GM19099 (cell line): ENCODE results near the gene PXDN.

Source experiments
- POLR2A ChIP-seq: IDR thresholded peaks from 3 replicates; pipeline ENCODE4 v1.6.1; 2011; ENCODE audit warnings: low read depth; ENCODE audit not compliant: insufficient read length; ENCODE audit errors: extremely low read depth

The PXDN gene

GRCh38 chr2:1680222-1681016 lies 63.9 kb downstream of the PXDN start:
- TF ChIP-seq POLR2A = no peak

- TF ChIP-seq POLR2A = no peak
These were observed 65.7 kb downstream of the PXDN start for GRCh38 chr2:1678609-1679008.

- TF ChIP-seq POLR2A = no peak
These were observed 66.5 kb downstream of the PXDN start for GRCh38 chr2:1677821-1678165.

- no peak for TF ChIP-seq POLR2A
These were observed 67.1 kb downstream of the PXDN start for GRCh38 chr2:1676913-1677820.

- TF ChIP-seq POLR2A = no peak
These were observed 68.0 kb downstream of the PXDN start for GRCh38 chr2:1676091-1676912.

- TF ChIP-seq POLR2A = no peak
These were observed 68.7 kb downstream of the PXDN start for GRCh38 chr2:1675633-1676032.

GRCh38 chr2:1674766-1675397 lies 69.4 kb downstream of the PXDN start:
- TF ChIP-seq POLR2A = no peak

- no peak for TF ChIP-seq POLR2A
These were observed 70.0 kb downstream of the PXDN start for GRCh38 chr2:1674276-1674675.

- no peak for TF ChIP-seq POLR2A
These were observed 71.0 kb downstream of the PXDN start for GRCh38 chr2:1673160-1673944.

GRCh38 chr2:1672738-1673137 lies 71.6 kb downstream of the PXDN start:
- no peak for TF ChIP-seq POLR2A

- no peak for TF ChIP-seq POLR2A
These were observed 72.4 kb downstream of the PXDN start for GRCh38 chr2:1671916-1672315.

GRCh38 chr2:1670636-1671035 lies 73.7 kb downstream of the PXDN start:
- no peak for TF ChIP-seq POLR2A

GRCh38 chr2:1665761-1666505 lies 78.4 kb downstream of the PXDN start:
- no peak for TF ChIP-seq POLR2A

GRCh38 chr2:1664698-1665097 lies 79.6 kb downstream of the PXDN start:
- TF ChIP-seq POLR2A = no peak

GRCh38 chr2:1664076-1664605 lies 80.2 kb downstream of the PXDN start:
- TF ChIP-seq POLR2A = no peak
